ENCODE measurements around the gene SPPL2B. TPM values are rescaled to one million over a fixed set of nuclear protein-coding genes. Genes with fewer than 3 reads are reported as not detected.
"Not testable (repeated sequence)": the region's sequence is repeated elsewhere in the genome, so short reads cannot be mapped to it uniquely, and the experiment has no call there.

SPPL2B gene
- polyA plus RNA-seq, 1 donor from 2014 or later = 20.8 TPM

DNA sequence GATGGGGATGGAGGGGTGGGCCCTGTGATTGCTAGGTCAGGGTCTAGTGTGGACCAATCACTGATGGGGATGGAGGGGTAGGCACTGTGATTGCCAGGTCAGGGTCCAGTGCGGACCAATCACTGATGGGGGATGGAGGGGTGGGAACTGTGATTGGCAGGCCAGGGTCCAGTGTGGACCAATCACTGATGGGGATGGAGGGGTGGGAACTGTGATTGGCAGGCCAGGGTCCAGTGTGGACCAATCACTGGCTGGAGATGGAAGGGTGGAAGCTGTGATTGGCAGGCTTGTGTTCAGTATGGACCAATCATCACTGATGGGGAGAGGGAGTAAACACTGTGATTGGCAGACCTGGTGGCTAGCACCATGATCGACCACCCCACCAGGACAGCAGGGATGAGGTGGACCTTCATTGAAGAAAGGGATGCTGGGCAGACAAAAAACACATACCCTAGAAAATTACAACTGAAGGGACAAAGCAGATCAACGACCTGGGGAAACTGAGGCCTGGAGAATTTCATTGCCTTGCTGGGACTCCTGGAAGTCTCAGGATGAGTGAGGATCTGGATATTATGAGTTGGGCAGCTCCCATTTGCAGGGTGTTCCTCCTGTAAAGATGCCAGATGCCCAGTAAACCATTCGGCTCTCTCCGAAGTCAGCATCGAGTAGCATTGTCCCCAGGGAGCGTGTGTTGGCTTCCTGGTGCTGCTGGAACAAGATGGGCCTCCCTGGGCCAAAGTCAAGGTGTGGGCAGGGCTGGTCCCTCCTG, 47.1 kb downstream of the SPPL2B start:
- Mint-ChIP-seq H3K4me1 (peaks cover 0 to 2% (median 0%) of the 10 kb centered on the region in 3 donors), H3K9me3 (peaks cover 0 to 2% (median 0%) of the 10 kb centered on the region in 3 donors), H3K4me3 (no peak overlapping the region), H3K27me3 (no peaks in the 10 kb centered on the region), H3K27ac (no peak overlapping the region), H3K36me3 (no peaks in the 10 kb centered on the region)

DNA sequence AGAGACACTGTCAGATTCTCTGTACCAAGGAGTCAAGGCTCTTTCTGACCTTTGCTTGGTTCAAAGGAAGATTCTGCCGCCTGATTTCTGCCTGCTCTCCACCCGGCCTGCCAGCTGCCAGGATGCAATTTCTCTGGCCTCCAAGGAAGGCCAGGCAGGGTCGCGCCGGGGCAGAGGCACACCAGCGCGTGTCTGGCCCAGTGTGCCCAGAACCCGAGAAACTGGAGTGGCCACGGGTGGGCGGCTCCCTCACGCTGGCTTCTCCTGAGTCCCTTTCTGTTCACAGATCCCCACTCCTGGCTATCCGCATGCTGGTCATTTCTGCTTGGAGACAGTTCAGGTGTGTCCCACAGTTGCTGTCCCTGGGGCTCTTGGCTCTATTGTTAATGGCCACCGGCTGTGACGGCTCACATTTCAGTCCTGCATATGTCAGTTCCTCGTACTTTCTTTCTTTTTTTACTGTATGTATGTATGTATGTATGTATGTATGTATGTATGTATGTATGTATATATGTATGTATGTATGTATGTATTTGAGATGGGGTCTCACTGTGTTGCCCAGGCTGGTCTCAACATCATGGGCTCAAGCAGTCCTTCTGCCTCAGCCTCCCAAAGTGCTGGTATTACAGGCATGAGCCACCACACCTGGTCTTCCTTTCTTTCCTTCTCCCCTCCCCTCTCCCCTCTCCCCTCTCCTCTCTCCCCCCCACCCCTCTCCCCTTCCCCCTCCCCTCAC, 48.5 kb downstream of the SPPL2B start:
- H3K9me3 Mint-ChIP-seq = peaks cover 0 to 8% (median 4%) of the 10 kb centered on the region in 3 donors
- H3K36me3 Mint-ChIP-seq = no peaks in the 10 kb centered on the region
- no peak overlapping the region for H3K4me3 Mint-ChIP-seq
- H3K4me1 Mint-ChIP-seq = peaks cover 0 to 3% (median 0%) of the 10 kb centered on the region in 3 donors
- H3K27ac Mint-ChIP-seq = peak overlapping the region in 1 of 3 donors; percentile 67
- no peaks in the 10 kb centered on the region for H3K27me3 Mint-ChIP-seq

DNA sequence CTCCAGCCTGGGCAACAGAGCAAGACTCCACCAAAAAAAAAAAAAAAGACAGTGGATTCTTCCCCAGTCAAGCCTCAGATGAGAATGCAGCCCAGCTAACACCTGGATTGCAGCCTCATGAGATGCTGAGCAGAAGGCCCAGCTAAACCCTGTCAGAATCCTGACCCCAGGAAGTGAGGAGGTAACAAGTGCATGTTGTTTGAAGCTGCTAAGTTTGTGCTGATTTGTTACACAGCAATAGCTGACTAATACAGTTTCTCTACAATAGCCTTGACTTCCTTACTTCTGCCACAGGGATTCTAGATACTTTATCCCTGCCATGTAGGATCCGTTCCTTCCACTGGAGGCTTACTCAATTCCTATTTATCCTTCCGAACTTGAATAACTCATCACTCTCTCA, 52.1 kb downstream of the SPPL2B start:
- H3K27ac Mint-ChIP-seq = no peak overlapping the region
- peaks cover 2% of the 10 kb centered on the region for H3K36me3 Mint-ChIP-seq
- no peak overlapping the region for H3K4me3 Mint-ChIP-seq

DNA sequence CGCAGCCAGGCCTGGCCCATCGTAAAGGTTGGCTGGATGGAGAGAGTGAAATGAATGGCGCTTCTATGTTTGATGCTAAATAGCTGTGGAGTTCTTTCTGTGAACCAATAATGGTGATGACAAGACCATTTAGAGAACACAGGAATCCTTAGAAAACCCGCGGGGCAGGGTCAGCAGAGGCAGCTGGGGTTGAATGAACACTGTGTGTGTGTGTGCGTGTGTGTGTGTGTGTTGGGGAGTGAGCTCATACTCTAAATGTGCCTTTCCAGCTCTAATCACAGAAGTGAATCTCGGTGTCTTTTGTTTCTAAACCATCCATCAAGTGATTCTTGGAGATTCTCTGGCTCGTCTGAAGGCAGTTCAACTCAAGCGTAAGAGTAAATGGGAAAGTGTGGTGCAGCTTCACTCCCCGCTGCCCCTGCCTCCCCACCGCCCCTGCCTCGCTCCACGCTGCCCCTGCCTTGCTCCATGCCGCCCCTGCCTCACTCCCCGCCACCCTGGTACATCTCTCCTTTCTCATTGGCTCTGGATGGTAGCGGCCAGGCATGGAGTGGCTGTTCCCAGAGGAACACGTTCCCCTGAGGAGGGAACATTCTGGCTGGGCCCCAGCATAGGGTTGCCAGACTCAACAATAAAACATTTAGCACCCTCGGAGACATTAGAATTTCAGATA, 52.8 kb downstream of the SPPL2B start:
- Mint-ChIP-seq H3K27me3 (no peaks in the 10 kb centered on the region), H3K9me3 (peaks cover 0 to 10% (median 4%) of the 10 kb centered on the region in 3 donors), H3K27ac (no peak overlapping the region), H3K4me3 (no peak overlapping the region), H3K36me3 (peaks cover 2% of the 10 kb centered on the region), H3K4me1 (peaks cover 5 to 6% (median 5%) of the 10 kb centered on the region in 3 donors)

More for the DNA sequence above, 52.1 kb downstream of the SPPL2B start:
- H3K4me1 Mint-ChIP-seq = peaks cover 5 to 6% (median 6%) of the 10 kb centered on the region in 3 donors
- no peaks in the 10 kb centered on the region for H3K27me3 Mint-ChIP-seq
- peaks cover 0 to 10% (median 4%) of the 10 kb centered on the region in 3 donors for H3K9me3 Mint-ChIP-seq

DNA sequence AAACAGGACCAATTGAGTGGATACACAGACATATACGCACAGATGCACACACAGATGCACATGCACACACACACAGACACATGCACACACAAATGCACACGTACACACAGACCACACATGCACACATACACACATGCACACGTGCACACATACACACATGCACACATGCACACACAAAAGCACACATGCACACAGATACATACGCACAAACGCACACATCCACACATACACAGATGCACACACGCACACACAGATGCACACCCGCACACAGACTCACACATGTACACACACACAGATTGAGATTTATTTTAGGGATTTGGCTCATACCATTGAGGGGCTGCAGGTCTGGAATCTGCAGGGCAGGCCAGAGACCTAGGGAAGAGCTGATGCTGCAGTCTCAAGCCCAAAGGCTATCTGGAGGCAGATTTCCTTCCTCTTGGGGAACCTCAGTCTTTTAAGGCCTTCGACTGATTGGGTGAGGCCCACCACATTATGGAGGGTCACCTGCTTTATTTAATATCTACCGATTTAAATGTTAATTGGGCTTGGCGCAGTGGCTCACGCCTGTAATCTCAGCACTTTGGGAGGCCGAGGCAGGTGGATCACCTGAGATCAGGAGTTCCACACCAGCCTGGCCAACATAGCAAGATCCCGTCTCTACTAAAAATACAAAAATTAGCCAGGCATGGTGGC, 54.2 kb downstream of the SPPL2B start:
- peaks cover 5 to 6% (median 5%) of the 10 kb centered on the region in 3 donors for H3K4me1 Mint-ChIP-seq
- peak overlapping the region in 1 of 3 donors; percentile 74 for H3K27ac Mint-ChIP-seq
- peaks cover 2% of the 10 kb centered on the region for H3K36me3 Mint-ChIP-seq
- peak overlapping the region in 1 of 4 donors; percentile 65 for H3K4me3 Mint-ChIP-seq
- no peaks in the 10 kb centered on the region for H3K27me3 Mint-ChIP-seq
- H3K9me3 Mint-ChIP-seq = peaks cover 0 to 10% (median 4%) of the 10 kb centered on the region in 3 donors

DNA sequence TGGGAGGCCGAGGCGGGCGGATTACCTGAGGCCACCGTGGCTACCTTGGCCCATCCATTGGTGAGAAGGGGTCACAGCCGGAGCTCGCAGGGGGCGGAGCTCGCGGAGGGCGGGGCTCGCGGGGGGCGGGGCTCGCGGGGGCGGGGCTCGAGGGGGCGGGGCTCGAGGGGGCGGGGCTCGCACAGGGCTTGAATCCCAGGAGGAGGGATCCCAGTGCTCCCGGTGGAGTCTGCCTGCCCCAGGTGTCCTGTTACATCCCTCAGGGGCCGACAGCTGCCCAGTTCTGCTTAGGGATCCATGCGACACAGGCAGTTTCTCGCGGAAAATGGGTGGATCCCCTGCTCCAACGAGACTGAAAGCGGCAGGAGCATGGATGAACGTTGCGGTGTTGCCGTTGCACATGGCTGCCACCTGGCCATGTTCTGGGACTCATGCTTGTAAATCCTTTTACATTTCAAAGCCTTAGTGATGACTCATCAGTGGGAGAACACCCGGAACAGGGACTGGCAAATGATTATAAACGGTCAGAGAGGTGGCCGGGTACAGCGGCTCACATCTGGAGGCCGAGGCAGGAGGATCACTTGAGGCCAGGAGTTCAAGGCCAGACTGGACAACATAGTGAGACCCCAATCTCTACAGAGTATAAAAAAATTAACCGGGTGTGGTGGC, 56.7 kb downstream of the SPPL2B start:
- Mint-ChIP-seq H3K4me3 (no peak overlapping the region), H3K9me3 (peaks cover 0 to 10% (median 4%) of the 10 kb centered on the region in 3 donors), H3K27me3 (no peaks in the 10 kb centered on the region), H3K4me1 (peaks cover 5 to 6% (median 5%) of the 10 kb centered on the region in 3 donors), H3K36me3 (peaks cover 2% of the 10 kb centered on the region), H3K27ac (no peak overlapping the region)

DNA sequence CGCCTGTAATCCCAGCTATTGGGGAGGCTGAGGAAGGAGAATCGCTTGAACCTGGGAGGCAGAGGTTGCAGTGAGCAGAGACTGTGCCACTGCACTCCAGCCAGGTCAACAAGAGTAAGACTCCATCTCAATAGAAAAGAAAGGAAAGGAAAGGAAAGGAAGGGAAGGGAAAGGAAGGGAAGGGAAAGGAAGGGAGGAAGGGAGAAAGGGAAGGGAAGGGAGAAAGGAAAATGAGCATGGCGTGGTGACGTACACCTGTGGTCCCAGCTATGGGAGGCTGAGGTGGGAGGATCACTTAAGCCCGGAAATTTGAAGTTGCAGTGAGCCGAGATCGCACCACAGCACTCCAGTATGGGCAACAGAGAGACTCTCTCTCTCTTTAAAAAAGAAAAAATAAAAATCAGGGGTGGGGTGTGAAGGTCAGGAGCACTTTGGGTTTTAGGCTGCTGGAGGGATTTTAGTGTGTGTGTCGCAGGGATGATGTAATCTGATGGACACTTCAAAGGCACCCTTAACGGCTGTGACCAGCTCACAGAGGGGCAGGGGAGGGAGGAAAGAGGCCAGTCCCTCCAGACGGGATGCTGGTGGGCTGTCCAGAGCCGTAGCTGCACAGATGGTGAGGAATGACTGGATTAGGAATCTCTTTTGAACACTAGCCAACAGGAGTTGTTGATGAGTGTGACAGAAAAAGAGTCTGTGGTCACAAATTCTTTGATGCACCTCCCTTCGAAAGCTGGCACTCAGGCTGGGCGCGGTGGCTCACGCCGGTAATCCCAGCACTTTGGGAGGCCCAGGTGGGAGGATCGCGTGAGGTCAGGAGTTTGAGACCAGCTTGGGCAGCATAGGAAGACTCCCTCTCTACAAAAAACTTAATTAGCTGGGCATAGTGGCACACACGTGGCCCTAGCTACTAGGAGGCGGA, 59.1 kb downstream of the SPPL2B start:
- Mint-ChIP-seq H3K4me1 (peaks cover 7 to 12% (median 10%) of the 10 kb centered on the region in 3 donors), H3K9me3 (no peaks in the 10 kb centered on the region), H3K27me3 (no peaks in the 10 kb centered on the region), H3K27ac (peak overlapping the region in 2 of 3 donors; percentile 61 to 80), H3K4me3 (no peak overlapping the region), H3K36me3 (no peaks in the 10 kb centered on the region)

DNA sequence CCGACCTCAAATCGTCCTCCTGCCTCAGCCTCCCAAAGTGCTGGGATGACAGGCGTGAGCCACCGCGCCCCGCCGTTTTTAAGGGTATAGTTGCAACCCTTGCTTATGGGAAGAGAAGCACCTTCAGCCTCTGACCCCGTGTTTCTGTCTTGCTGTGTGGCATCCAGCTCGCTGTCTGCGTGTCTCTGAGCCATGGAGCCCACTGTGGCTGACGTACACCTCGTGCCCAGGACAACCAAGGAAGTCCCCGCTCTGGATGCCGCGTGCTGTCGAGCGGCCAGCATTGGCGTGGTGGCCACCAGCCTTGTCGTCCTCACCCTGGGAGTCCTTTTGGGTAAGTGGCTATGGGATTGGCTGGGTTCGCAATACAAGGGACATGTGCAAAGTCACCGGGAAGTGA, 61.1 kb downstream of the SPPL2B start:
- H3K27ac Mint-ChIP-seq = peak overlapping the region in 1 of 3 donors; percentile 71
- no peaks in the 10 kb centered on the region for H3K36me3 Mint-ChIP-seq
- no peak overlapping the region for H3K4me3 Mint-ChIP-seq
- no peaks in the 10 kb centered on the region for H3K27me3 Mint-ChIP-seq
- H3K9me3 Mint-ChIP-seq = no peaks in the 10 kb centered on the region
- peaks cover 9 to 20% (median 11%) of the 10 kb centered on the region in 3 donors for H3K4me1 Mint-ChIP-seq

DNA sequence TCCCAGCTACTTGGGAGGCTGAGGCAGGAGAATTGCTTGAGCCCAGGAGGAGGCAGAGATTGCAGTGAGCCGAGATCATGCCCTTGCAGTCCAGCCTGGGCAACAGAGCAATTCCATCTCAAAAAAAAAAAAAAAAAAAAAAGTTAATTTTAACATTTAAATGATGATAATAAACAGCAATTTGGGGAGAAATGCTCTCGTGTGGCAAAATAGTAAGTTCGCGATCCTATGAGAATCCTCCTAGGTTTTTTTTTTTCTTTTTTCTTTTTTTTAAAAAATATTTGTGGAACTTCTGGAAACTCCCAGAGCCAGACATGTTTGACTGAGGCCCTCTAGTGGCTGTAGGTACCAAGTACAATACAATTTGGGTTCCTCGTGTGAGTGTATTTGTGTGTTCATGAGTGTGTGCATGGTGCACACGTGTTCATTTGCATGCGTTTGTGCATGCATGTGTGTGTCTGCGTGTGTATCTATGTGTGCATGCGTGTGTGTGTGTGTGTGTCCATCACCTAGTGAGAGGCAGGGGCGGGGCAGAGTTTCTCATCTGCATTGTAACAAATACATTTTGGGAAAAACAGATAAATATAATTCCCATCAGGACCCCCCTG, 62.7 kb downstream of the SPPL2B start:
- H3K4me1 Mint-ChIP-seq = peaks cover 12 to 24% (median 14%) of the 10 kb centered on the region in 3 donors
- no peaks in the 10 kb centered on the region for H3K27me3 Mint-ChIP-seq
- H3K27ac Mint-ChIP-seq = peak overlapping the region in 2 of 3 donors; percentile 0 to 4
- no peaks in the 10 kb centered on the region for H3K9me3 Mint-ChIP-seq
- no peaks in the 10 kb centered on the region for H3K36me3 Mint-ChIP-seq
- peak overlapping the region in 1 of 4 donors; percentile 1 for H3K4me3 Mint-ChIP-seq

DNA sequence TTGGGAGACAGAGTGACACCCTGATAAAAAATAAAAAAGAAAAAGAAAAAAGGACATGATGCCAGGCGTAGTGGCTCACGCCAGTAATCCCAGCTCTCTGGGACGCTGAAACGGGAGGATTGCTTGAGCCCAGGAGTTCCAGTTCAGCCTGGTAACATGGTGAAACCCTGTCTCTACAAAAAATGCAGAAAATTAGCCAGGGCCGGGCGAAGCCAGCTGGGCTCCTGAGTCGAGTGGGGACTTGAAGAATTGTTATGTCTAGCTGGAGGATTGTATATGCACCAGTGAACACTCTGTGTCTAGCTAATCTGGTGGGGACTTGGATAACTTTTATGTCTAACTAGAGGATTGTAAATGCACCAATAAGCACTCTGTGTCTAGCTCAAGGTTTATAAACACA, 63.9 kb downstream of the SPPL2B start:
- peak overlapping the region in 1 of 3 donors; percentile 66 for H3K27ac Mint-ChIP-seq
- H3K9me3 Mint-ChIP-seq = no peaks in the 10 kb centered on the region
- peak overlapping the region in 3 of 4 donors; percentile 23 to 39 (median 30) for H3K4me3 Mint-ChIP-seq
- peaks cover 12 to 24% (median 14%) of the 10 kb centered on the region in 3 donors for H3K4me1 Mint-ChIP-seq
- no peaks in the 10 kb centered on the region for H3K36me3 Mint-ChIP-seq
- no peaks in the 10 kb centered on the region for H3K27me3 Mint-ChIP-seq

DNA sequence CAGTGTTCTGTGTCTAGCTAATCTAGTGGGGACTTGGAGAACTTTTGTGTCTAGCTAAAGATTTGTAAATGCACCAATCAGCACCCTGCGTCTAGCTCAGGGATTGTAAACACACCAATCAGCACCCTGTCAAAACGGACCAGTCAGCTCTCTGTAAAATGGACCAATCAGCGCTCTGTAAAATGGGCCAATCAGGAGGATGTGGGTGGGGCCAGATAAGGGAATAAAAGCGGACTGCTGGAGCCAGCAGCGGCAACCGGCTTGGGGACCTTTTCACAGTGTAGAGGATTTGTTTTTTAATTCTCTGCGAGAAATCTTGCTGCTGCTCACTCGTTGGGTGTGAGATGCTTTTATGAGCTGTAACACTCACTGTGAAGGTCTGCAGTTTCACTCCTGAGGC, 64.4 kb downstream of the SPPL2B start:
- H3K36me3 Mint-ChIP-seq, H3K9me3 Mint-ChIP-seq, H3K27me3 Mint-ChIP-seq: not testable (repeated sequence)
- Mint-ChIP-seq H3K4me1 (peaks cover 12 to 24% (median 14%) of the 10 kb centered on the region in 3 donors), H3K4me3 (peak overlapping the region in 1 of 4 donors; percentile 39), H3K27ac (peak overlapping the region in 1 of 3 donors; percentile 66)

DNA sequence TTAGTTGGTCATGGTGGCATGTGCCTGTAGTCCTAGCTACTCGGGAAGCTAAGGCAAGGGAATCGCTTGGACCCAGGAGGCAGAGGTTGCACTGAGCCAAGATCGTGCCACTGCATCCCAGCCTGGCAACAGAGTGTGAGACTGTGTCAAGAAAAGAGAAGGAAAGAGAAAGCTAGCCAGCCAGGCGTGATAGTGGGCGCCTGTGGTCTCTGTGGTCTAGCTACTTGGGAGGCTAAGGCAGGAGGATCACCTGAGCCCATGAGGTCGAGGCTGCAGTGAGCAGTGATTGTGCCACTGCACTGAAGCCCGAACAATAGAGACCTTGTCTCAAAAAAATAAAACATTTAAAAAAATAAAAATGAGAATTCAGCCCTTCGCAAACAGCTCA, 65.6 kb downstream of the SPPL2B start:
- Mint-ChIP-seq H3K27ac (peak overlapping the region in 2 of 3 donors; percentile 82 to 92), H3K27me3 (no peaks in the 10 kb centered on the region), H3K9me3 (no peaks in the 10 kb centered on the region), H3K4me3 (peak overlapping the region; percentile 82 to 98 (median 91)), H3K36me3 (no peaks in the 10 kb centered on the region), H3K4me1 (peaks cover 12 to 24% (median 14%) of the 10 kb centered on the region in 3 donors)
